HepG2 (cell line): Measurements from ENCODE around the gene CDK6. TPM values are rescaled to one million over a fixed set of nuclear protein-coding genes. Genes with fewer than 3 reads are reported as not detected.
A peak's percentile ranks its signal among the peaks of the same experiment; 100 is the strongest.

Experiments used
- MED1 ChIP-seq: sonication (generic); formaldehyde crosslinking; IDR thresholded peaks from 2 replicates; pipeline ENCODE4 v1.4.0; 2020; ENCODE audit warnings: missing genetic modification reagents
- NCOA2 ChIP-seq: sonication (generic); formaldehyde crosslinking; IDR thresholded peaks from 2 replicates; pipeline ENCODE4 v1.8.0; 2022; ENCODE audit warnings: inconsistent platforms
- SMYD3 ChIP-seq: sonication (generic); formaldehyde crosslinking; IDR thresholded peaks from 2 replicates; pipeline ENCODE4 v1.8.1; 2023; ENCODE audit warnings: mild to moderate bottlenecking, missing genetic modification reagents
- TCF12 ChIP-seq, 2 experiments: fragments of 450-650 bp in 1 of 2; sonication (generic) in 1 of 2; formaldehyde crosslinking in 1 of 2; IDR thresholded peaks; 2 replicates each; pipeline versions ENCODE4 v1.6.1 to v1.8.0; 2017 to 2022; ENCODE audit warnings: antibody characterized with exemption in 1 of 2, mild to moderate bottlenecking in 1 of 2, missing genetic modification reagents in 1 of 2, moderate library complexity in 1 of 2
- TCF7 ChIP-seq: sonication (generic); IDR thresholded peaks from 2 replicates; pipeline ENCODE4 v1.6.1; 2016; ENCODE audit warnings: antibody characterized with exemption, low read depth
- XRCC5 ChIP-seq: fragments of 200-400 bp; formaldehyde crosslinking; optimal IDR thresholded peaks from 2 replicates; pipeline ENCODE3; 2017; ENCODE audit warnings: mild to moderate bottlenecking, low read length
- ZBTB1 ChIP-seq: sonication (generic); formaldehyde crosslinking; IDR thresholded peaks from 2 replicates; pipeline ENCODE4 v1.4.0; 2020; ENCODE audit warnings: missing genetic modification reagents, borderline replicate concordance
- ZBTB7A ChIP-seq: sonication (generic); formaldehyde crosslinking; IDR thresholded peaks from 2 replicates; pipeline ENCODE4 v1.8.0; 2022; ENCODE audit warnings: mild to moderate bottlenecking, missing genetic modification reagents
- ZKSCAN8 ChIP-seq: IDR thresholded peaks from 2 replicates; pipeline ENCODE4 v1.6.1; 2016; ENCODE audit warnings: borderline replicate concordance, missing genetic modification reagents, missing compliant biosample characterization
- ZNF230 ChIP-seq: sonication (generic); formaldehyde crosslinking; IDR thresholded peaks from 2 replicates; pipeline ENCODE4 v1.4.0; 2020; ENCODE audit warnings: mild to moderate bottlenecking, missing genetic modification reagents
- ZNF235 ChIP-seq: sonication (generic); formaldehyde crosslinking; IDR thresholded peaks from 2 replicates; pipeline ENCODE4 v1.8.1; 2023; ENCODE audit warnings: mild to moderate bottlenecking, missing genetic modification reagents, borderline replicate concordance
- ZNF329 ChIP-seq: sonication (generic); formaldehyde crosslinking; IDR thresholded peaks from 2 replicates; pipeline ENCODE4 v1.9.0; 2021; ENCODE audit warnings: low read depth, mild to moderate bottlenecking, missing genetic modification reagents
- ZNF615 ChIP-seq: sonication (generic); formaldehyde crosslinking; IDR thresholded peaks from 2 replicates; pipeline ENCODE4 v1.5.0; 2020; ENCODE audit warnings: mild to moderate bottlenecking, missing genetic modification reagents, borderline replicate concordance
- ZNF629 ChIP-seq: sonication (generic); formaldehyde crosslinking; conservative IDR thresholded peaks from 2 replicates; pipeline ENCODE4 v1.5.0; 2020; ENCODE audit warnings: missing genetic modification reagents
- ZNF672 ChIP-seq: sonication (generic); formaldehyde crosslinking; IDR thresholded peaks from 2 replicates; pipeline ENCODE4 v1.8.1; 2022; ENCODE audit warnings: missing genetic modification reagents
- ZNF766 ChIP-seq: sonication (generic); formaldehyde crosslinking; IDR thresholded peaks from 2 replicates; pipeline ENCODE4 v1.5.0; 2020; ENCODE audit warnings: missing genetic modification reagents, borderline replicate concordance
- ZZZ3 ChIP-seq: sonication (generic); formaldehyde crosslinking; IDR thresholded peaks from 2 replicates; pipeline ENCODE4 v1.4.0; 2020; ENCODE audit warnings: missing genetic modification reagents, mild to moderate bottlenecking, borderline replicate concordance
- polyA plus RNA-seq, 8 experiments: library from polyadenylated mRNA; depleted of rRNA in 3 of 8; stranded (reverse) in 7 of 8; unstranded in 1 of 8; fragments of >200 nt; fragmentation: Illumina TruSeq in 4 of 8; extraction: Trizol in 4 of 8; gene quantifications; 2 replicates each; pipeline versions ENCODE4 v1.2.1 to v1.2.3, GENCODE V29; 2011 to 2016; ENCODE audit warnings: low read depth in 4 of 8, missing spikeins in 1 of 8, mixed read lengths in 1 of 8; ENCODE audit not compliant: insufficient read depth in 1 of 8
- total RNA-seq, 5 experiments: library from RNA; depleted of rRNA; stranded (reverse); fragments of >200 nt; fragmentation: Illumina TruSeq; extraction: Trizol; gene quantifications; 2 replicates each; pipeline ENCODE4 v1.2.3, GENCODE V29; 2016; ENCODE audit warnings: low read depth in 1 of 5
- TF ChIP-seq, protein P1 (sequence below): sonication (generic); formaldehyde crosslinking; conservative IDR thresholded peaks from 2 replicates; pipeline ENCODE4 v1.8.0; 2022; ENCODE audit warnings: missing genetic modification reagents
- TF ChIP-seq, protein P2 (sequence below): sonication (generic); formaldehyde crosslinking; IDR thresholded peaks from 2 replicates; pipeline ENCODE4 v1.4.0; 2020; ENCODE audit warnings: missing genetic modification reagents
- TF ChIP-seq, protein P3 (sequence below): sonication (generic); formaldehyde crosslinking; IDR thresholded peaks from 2 replicates; pipeline ENCODE4 v1.5.1; 2020; ENCODE audit warnings: mild to moderate bottlenecking, moderate library complexity, missing genetic modification reagents
- TF ChIP-seq, protein P4 (sequence below): sonication (generic); formaldehyde crosslinking; IDR thresholded peaks from 2 replicates; pipeline ENCODE4 v1.4.0; 2020; ENCODE audit warnings: missing genetic modification reagents, borderline replicate concordance

Gene CDK6
- total and polyA plus RNA-seq, 2 of the 13 experiments (the other 11 are each of a cell fraction or from before 2014, with no cell fraction given), result 34.6 to 90.8 TPM

DNA sequence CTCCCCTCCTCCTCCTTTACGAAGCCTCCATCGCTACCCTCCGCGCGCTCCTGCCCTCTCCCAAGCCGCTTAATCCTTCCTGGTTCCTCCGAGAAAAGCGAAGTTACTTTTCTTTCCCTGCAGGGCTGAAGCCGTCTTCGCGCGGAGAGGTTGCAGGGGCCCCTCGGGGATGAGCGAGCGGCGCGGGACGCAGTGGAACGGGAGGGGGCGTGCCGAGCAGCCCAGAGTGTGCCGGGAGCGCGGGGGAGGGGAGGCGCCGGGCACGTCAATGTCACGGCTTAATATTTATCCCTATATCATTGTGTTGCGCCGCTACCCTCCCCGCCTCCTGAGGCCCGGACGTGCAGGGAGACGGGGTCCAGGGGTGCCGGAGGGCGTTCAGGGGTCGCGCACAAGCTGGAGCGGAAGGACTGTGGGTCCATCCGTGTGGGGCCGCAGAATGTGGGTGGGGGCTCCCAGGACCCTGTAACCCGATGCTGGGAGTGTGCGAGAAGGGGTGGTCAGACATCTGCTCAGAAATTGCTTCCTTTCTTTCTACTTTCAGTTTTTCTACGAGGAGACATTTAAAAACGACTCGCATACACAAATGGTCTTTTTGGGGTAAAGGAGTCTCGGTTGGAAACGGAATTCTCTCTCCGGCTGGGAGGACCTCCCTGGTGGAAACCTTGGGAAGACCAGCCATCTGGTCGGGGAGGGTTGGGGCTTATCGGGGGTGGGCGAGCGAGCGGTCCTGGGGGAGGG is 2.4 kb downstream of the CDK6 start (continued):
- TF ChIP-seq, protein P1, sequence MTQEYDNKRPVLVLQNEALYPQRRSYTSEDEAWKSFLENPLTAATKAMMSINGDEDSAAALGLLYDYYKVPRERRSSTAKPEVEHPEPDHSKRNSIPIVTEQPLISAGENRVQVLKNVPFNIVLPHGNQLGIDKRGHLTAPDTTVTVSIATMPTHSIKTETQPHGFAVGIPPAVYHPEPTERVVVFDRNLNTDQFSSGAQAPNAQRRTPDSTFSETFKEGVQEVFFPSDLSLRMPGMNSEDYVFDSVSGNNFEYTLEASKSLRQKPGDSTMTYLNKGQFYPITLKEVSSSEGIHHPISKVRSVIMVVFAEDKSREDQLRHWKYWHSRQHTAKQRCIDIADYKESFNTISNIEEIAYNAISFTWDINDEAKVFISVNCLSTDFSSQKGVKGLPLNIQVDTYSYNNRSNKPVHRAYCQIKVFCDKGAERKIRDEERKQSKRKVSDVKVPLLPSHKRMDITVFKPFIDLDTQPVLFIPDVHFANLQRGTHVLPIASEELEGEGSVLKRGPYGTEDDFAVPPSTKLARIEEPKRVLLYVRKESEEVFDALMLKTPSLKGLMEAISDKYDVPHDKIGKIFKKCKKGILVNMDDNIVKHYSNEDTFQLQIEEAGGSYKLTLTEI (CRISPR knock-in tag), result no peak
- TF ChIP-seq ZNF235 (CRISPR knock-in tag) (no peak), ZNF230 (CRISPR knock-in tag) (no peak), ZNF629 (CRISPR knock-in tag) (0 out of 2 replicates have a peak, but pooled peaks have one; percentile 45), ZBTB7A (peak; percentile 96), XRCC5 (peak; percentile 83), ZKSCAN8 (CRISPR knock-in tag) (no peak), SMYD3 (CRISPR knock-in tag) (no peak), ZNF615 (CRISPR knock-in tag) (no peak), TCF12 (IDR thresholded peaks at IDR 0.05) (no peak), TCF12 (CRISPR knock-in tag; IDR thresholded peaks at IDR 0.05) (no peak), ZBTB1 (CRISPR knock-in tag) (no peak), ZNF329 (CRISPR knock-in tag) (peak; percentile 77; the same call in 1 of the 2 replicates), TCF7 (peak; percentile 49; the same call in 1 of the 2 replicates), MED1 (CRISPR knock-in tag) (peak; percentile 84), ZNF766 (no peak), ZNF672 (CRISPR knock-in tag) (no peak), NCOA2 (CRISPR knock-in tag) (peak; percentile 75), ZZZ3 (CRISPR knock-in tag) (no peak)
- TF ChIP-seq, protein P2, sequence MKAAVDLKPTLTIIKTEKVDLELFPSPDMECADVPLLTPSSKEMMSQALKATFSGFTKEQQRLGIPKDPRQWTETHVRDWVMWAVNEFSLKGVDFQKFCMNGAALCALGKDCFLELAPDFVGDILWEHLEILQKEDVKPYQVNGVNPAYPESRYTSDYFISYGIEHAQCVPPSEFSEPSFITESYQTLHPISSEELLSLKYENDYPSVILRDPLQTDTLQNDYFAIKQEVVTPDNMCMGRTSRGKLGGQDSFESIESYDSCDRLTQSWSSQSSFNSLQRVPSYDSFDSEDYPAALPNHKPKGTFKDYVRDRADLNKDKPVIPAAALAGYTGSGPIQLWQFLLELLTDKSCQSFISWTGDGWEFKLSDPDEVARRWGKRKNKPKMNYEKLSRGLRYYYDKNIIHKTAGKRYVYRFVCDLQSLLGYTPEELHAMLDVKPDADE (CRISPR knock-in tag), result no peak
- TF ChIP-seq, protein P3, sequence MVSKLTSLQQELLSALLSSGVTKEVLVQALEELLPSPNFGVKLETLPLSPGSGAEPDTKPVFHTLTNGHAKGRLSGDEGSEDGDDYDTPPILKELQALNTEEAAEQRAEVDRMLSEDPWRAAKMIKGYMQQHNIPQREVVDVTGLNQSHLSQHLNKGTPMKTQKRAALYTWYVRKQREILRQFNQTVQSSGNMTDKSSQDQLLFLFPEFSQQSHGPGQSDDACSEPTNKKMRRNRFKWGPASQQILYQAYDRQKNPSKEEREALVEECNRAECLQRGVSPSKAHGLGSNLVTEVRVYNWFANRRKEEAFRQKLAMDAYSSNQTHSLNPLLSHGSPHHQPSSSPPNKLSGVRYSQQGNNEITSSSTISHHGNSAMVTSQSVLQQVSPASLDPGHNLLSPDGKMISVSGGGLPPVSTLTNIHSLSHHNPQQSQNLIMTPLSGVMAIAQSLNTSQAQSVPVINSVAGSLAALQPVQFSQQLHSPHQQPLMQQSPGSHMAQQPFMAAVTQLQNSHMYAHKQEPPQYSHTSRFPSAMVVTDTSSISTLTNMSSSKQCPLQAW (CRISPR knock-in tag), result peak; percentile 60; the same call in 1 of the 2 replicates
- TF ChIP-seq, protein P4, sequence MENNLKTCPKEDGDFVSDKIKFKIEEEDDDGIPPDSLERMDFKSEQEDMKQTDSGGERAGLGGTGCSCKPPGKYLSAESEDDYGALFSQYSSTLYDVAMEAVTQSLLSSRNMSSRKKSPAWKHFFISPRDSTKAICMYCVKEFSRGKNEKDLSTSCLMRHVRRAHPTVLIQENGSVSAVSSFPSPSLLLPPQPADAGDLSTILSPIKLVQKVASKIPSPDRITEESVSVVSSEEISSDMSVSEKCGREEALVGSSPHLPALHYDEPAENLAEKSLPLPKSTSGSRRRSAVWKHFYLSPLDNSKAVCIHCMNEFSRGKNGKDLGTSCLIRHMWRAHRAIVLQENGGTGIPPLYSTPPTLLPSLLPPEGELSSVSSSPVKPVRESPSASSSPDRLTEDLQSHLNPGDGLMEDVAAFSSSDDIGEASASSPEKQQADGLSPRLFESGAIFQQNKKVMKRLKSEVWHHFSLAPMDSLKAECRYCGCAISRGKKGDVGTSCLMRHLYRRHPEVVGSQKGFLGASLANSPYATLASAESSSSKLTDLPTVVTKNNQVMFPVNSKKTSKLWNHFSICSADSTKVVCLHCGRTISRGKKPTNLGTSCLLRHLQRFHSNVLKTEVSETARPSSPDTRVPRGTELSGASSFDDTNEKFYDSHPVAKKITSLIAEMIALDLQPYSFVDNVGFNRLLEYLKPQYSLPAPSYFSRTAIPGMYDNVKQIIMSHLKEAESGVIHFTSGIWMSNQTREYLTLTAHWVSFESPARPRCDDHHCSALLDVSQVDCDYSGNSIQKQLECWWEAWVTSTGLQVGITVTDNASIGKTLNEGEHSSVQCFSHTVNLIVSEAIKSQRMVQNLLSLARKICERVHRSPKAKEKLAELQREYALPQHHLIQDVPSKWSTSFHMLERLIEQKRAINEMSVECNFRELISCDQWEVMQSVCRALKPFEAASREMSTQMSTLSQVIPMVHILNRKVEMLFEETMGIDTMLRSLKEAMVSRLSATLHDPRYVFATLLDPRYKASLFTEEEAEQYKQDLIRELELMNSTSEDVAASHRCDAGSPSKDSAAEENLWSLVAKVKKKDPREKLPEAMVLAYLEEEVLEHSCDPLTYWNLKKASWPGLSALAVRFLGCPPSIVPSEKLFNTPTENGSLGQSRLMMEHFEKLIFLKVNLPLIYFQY (CRISPR knock-in tag), result peak; percentile 38; the same call in 1 of the 2 replicates
